Embryonic facial prominence (tissue), 1 donor: ENCODE data around the gene ELOVL5.
"Not testable (repeated sequence)": the region's sequence is repeated elsewhere in the genome, so short reads cannot be mapped to it uniquely, and the experiment has no call there.

ENCODE experiments used
- DNase-seq: peaks from one replicate; pipeline ENCODE4 v3.0.0-alpha.2; 2016; ENCODE audit errors: extremely low spot score

ELOVL5 gene

GRCh38 chr6:53359095-53359842, 10.5 kb upstream of the ELOVL5 start:
- DNase-seq, result peak; percentile 82

DNA sequence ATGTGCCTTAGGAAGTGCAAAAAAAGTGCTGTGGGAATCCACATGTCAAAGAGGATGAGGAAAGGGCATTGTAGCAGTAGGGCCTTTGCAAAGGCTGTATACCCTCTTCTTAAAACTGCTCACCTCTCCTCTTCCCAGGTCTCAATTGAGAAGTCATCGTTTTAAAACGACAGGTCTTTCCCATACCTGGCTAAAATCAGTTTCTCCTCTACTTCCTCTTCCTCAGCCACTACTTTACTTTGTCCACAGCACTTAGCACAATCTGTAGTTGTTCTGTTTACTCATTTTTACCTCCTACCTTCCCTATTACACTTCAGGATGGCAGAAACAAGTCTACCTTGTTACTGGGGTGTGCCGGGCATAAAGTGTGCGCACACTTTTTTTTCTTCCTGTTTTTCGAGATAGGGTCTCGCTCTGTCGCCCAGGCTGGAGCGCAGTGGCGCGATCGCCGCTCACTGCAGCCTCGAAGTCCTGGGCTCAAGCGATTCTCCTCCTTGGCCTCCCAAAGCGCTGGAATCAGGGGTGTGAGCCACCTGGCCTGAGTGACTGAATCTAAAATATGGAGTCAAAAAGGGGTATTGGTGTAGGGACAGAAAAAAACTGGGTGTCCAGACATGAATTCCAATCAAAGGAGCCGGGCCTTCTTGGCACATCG, 9.8 kb upstream of the ELOVL5 start:
- no peak for DNase-seq

DNA sequence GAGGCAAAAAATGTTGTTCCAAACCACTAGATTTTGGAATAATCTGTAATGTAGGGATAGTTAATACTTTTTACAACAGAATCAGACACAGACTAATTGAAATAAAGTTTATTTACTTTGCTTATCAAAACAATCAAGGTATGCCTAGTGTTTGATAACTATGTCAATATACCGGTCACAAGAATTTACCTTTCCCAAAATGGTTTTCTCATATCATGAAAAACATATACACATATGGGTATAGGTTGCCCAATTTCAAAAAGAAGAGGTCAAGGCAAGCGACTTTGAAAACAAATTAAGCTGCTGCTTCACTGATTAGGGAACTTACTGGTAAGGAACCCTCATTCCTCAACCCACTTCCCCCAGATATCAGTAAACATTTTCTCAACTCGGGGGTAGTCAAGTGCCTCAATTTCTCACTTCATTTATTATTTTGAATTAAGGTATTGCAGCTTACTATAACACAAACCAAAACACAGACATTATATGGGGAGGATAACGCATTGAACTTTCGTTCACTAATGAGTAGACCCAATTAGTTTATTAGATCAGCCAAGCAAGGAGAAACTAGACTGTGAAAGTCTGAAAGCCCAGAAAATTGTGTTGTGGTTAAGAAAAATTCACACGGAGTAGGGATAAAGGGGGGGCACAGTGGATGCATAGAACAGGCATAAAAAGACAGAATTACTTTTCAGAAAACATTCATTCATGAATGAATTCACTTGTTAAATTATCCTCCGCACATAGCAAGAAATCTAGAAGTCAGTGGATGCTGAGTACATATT, 9.0 kb upstream of the ELOVL5 start:
- no peak for DNase-seq

DNA sequence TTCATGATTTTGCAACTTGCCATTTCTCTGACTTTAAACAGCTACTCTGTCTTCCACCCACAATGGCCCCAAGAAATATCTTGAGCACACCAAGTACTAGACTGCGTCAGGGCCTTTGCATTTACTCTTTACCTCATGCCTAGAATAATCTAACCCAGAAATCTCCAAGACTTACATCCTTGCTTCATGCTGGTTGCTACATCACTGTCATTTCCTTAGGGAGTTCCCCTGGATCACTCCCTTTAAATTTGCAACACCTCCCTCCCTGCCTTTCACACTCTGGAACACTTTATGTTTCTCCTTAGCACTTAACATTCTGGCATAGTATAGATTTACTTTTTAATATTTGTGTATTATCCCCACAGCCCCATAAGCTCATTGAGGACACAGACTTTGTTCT, 4.9 kb upstream of the ELOVL5 start:
- no peak for DNase-seq

GRCh38 chr6:53352360-53352759, 3.6 kb upstream of the ELOVL5 start:
- DNase-seq, result no peak

DNA sequence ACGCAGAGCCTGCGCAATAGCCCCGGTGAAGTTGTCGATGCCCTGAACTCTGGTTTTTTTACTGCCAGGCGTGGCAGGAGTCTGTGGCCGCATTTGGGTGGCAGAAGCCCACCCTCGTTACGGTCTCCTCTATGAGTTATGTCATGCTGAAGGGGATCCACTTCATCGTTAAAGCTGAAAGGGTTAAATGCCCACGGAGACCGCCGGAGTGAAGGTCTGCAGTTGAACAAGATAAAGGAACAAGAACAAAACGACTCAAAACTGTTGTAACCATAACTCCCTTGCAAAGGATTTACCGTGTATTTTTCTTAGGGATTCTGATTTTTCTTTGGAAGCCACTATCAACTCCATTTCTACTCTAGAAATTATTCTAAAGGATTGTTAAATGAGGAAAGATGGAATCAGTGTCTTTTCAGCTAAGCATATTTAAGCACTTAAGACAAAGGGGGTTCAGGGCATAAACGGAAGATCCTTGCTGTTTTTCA, 501 bp upstream of the ELOVL5 start:
- no peak for DNase-seq

- DNase-seq, result peak; percentile 20
Measured at GRCh38 chr6:53347921-53348370, 804 bp downstream of the ELOVL5 start.

DNA sequence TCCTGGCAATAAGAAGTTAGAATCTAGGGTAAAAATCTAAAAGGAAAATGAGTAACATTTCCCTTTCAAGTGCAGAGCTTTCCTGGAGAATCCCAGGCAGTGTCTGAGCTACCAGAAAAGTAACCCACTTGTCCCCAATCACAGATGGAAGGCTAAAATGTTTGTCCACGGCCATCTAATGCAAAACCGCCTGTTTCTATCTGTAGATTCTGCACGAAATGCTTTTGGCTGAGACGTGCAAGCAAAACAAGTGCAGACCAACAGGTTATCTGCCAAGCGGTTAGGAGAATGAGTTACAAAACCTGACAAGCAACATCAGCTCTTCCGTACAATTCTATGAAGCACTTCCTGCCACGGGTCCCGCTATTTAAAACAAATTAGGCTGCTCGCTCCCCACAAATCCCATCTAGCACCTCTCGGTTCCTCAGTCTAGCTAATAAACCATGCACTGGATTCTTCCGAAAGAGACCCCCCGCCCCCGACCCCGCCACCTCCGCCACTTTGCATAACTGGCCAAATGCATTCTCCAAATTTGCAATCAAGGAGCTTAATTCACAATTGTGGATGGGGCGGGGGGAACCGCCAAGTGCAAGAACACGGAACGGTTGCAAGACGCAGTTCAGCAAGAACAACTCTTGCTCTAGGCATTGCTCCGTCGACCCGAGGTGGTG, 1.4 kb downstream of the ELOVL5 start:
- no peak for DNase-seq

DNA sequence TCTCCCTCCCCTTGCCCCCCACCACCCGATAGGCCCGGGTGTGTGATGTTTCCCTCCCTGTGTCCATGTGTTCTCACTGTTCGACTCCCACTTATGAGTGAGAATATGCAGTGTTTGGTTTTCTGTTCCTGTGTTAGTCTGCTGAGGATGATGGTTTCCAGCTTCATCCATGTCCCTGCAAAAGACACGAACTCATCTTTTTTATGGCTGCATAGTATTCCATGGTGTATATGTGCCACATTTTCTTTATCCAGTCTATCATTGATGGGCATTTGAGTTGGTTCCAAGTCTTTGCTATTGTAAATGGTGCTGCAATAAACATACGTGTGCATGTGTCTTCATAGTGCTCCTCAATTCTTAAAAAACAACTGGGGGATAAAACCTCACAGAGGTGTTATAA, 2.7 kb downstream of the ELOVL5 start:
- not testable (repeated sequence) for DNase-seq

GRCh38 chr6:53344969-53345368, 3.8 kb downstream of the ELOVL5 start:
- no peak for DNase-seq

GRCh38 chr6:53343092-53343491, 5.7 kb downstream of the ELOVL5 start:
- no peak for DNase-seq

DNA sequence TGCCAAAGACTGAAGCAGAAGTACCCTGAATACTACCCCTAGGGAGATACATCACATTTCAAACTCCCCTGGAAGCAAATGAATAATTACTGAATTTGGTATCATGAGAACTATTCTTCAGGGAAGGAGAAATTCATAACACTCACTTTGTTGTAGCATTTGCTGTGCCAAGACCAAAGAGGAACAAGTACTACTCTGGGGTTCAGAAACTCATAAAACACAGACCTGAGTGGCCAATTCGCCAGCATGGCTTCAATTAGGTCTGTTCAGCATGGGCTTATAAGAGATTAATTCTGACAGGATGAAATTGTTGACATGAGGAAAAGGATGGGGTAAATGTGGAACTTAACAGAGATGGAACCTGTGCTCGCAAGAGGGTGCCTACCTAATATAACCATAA, 6.5 kb downstream of the ELOVL5 start:
- no peak for DNase-seq

DNA sequence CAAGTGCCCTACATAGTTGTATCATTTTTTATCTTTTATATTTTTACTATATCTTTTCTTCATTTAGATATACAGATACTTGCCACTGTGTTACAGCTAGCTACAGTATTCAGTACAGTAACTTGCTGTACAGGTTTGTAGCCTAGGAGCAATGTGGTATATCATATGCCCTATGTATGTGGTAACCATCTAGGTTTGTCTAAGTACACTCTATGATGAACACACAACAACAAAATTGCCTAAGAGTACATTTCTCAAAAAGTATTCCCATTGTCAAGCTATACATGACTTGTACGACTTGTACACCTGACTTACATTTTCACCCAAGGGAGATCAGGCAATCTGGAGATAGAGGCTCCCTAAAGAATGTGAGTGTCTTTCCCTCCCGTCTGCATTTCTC, 8.2 kb downstream of the ELOVL5 start:
- no peak for DNase-seq

DNA sequence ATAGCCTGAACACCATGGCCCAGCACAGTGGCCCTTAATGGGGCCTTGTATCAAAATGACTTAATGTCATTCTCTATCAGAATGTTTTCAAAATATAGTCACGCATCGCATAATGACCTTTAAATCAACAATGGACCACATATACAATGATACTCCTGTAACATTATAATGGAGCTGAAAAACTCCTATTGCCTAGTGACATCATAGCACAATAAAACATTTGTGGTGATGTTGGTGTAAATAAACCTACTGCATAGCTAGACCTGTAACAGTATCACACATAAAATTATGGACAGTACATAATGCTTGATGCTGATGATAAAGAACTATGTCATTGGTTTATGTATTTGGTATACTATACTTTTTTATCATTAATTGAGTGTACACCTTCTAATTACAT, 9.3 kb downstream of the ELOVL5 start:
- DNase-seq, result no peak

- no peak for DNase-seq
Measured at GRCh38 chr6:53338304-53338703, 10.4 kb downstream of the ELOVL5 start.

DNA sequence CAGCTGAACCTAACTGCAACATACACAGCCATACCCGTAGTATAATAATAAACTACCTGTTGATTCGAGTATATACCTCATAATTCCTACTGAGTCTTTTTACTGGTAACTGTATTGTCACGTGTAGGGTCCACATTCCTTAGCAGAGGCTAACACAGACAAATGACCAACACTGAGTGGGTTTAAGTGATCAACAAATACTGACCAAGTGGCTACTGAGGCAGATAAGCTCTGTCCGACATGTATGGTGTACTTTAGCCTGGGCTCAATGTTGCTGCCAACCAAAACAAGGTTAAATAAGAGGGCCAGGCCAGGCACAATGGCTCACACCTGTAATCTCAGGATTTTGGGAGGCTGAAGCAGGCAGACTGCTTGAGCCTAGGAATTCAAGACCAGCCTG, 12.7 kb downstream of the ELOVL5 start:
- no peak for DNase-seq

DNA sequence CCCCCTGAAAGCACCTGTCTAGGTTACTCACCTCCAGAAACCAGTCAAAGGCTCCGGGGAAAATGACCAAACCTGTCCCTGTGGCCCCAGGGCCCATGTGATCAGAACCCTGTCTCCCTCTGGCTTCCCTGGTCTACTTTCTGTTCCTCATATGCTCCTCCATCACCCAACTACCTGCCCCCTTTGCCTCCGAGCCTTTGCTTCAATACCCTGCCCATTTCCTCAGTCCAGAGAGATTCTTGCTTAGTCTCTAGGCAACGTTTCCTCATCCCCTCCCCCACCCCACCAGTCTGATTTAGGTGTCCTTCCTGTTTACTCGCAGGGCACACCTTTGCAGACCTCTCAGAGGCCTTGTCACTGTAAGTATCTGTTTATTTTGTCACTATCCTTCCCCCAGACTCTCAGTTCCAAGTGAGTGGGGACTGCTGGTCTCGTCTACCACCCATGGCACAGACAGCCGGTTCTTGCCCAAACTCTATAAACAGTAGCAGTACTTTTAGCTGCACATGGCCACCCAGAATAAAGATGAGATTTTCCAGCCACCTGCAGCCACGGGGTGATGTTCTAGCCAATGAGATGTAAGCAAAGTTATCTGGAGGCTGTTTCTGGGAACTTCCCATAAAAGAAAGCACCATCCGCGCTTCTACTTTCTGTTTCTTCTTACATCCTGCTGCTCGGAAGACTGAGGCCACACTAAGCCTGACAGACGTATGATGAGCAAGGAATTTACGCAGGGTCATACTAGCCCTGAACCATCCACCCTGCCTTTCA, 13.3 kb downstream of the ELOVL5 start:
- DNase-seq, result no peak

- DNase-seq, result no peak
Measured at GRCh38 chr6:53333439-53334408, 15.0 kb downstream of the ELOVL5 start.

- no peak for DNase-seq
Measured at GRCh38 chr6:53331678-53332077, 17.1 kb downstream of the ELOVL5 start.

DNA sequence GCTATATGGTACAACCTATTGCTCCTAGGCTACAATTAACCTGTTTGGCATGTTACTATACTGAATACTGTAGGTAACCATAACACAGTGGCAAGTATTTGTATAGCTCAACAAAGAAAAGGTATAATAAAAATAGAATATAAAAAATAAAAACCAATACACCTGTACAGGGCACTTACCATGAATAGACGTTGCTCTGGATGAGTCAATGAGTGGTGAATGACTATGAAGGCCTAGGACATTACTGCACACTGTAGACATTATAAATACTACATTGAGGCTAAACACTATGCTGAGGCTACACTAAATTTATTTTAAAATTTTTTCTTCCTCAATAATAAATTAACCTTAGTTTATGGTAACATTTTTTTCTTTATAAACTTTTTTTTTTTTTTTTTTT, 18.6 kb downstream of the ELOVL5 start:
- no peak for DNase-seq
